Measurements from ENCODE around the gene PDE11A.

PDE11A gene

GRCh38 chr2:177592397-177592796 lies 480.2 kb downstream of the PDE11A start:
- no peak for DNase-seq

- DNase-seq, result no peak
Measured at GRCh38 chr2:177589186-177589585, 483.4 kb downstream of the PDE11A start.

- DNase-seq, result no peak
Measured at GRCh38 chr2:177588671-177589070, 483.9 kb downstream of the PDE11A start.

- DNase-seq, result no peak
Measured at GRCh38 chr2:177587371-177587770, 485.2 kb downstream of the PDE11A start.

- no peak for DNase-seq
Measured at GRCh38 chr2:177586154-177586553, 486.4 kb downstream of the PDE11A start.

- no peak for DNase-seq
Measured at GRCh38 chr2:177585234-177585863, 487.2 kb downstream of the PDE11A start.

GRCh38 chr2:177584030-177584692 lies 488.4 kb downstream of the PDE11A start:
- DNase-seq, result no peak

GRCh38 chr2:177582000-177582399 lies 490.6 kb downstream of the PDE11A start:
- DNase-seq, result no peak

- DNase-seq, result no peak
Measured at GRCh38 chr2:177579486-177580036, 493.0 kb downstream of the PDE11A start.

- no peak for DNase-seq
Measured at GRCh38 chr2:177578454-177578853, 494.1 kb downstream of the PDE11A start.

GRCh38 chr2:177577075-177577474 lies 495.5 kb downstream of the PDE11A start:
- no peak for DNase-seq

- DNase-seq, result no peak
Measured at GRCh38 chr2:177575358-177575757, 497.2 kb downstream of the PDE11A start.

- DNase-seq, result no peak
Measured at GRCh38 chr2:177574356-177574755, 498.2 kb downstream of the PDE11A start.

Data from activated naive CD4-positive, alpha-beta T cell treated with Interleukin-2 at 50 U/mL for 16 hours (primary cell).